Stimulated activated effector memory CD8-positive, alpha-beta T cell treated with anti-CD3 and anti-CD28 coated beads, Interleukin-12 subunit alpha, Interleukin-12 subunit beta, amount 100 ng/mL, for 72 hours (primary cell): ENCODE measurements around the gene SYNPO.

ENCODE experiments used
- ATAC-seq: fragments of 150-1000 bp; cut with Tn5 transposase; 2 replicates; pipeline ENCODE4 v1.10.0; 2021
- DNase-seq, 2 donors: peaks; one replicate each; pipeline ENCODE4 v3.0.0; 2021 to 2022; ENCODE audit warnings: low spot score in 2 of 2
- H3K27ac Mint-ChIP-seq: one replicate; pipeline ENCODE4 v1.8.0; 2022; ENCODE audit warnings: mild to moderate bottlenecking, mixed read lengths
- H3K36me3 Mint-ChIP-seq: one replicate; pipeline ENCODE4 v1.8.0; 2022; ENCODE audit warnings: mild to moderate bottlenecking, mixed read lengths
- H3K4me1 Mint-ChIP-seq: one replicate; pipeline ENCODE4 v1.8.0; 2022; ENCODE audit warnings: mixed read lengths
- H3K4me3 Mint-ChIP-seq: one replicate; pipeline ENCODE4 v1.8.0; 2022; ENCODE audit warnings: mild to moderate bottlenecking, mixed read lengths
- H3K9me3 Mint-ChIP-seq: one replicate; pipeline ENCODE4 v1.8.0; 2022; ENCODE audit warnings: mixed read lengths

SYNPO gene

GRCh38 chr5:150651924-150652671 lies 11.6 kb downstream of the SYNPO start:
- no peak for ATAC-seq
- H3K36me3 Mint-ChIP-seq, result peaks cover 4% of the 10 kb centered on the region
- no peak overlapping the region for H3K4me3 Mint-ChIP-seq
- no peaks in the 10 kb centered on the region for H3K4me1 Mint-ChIP-seq
- DNase-seq, result no peak
- H3K9me3 Mint-ChIP-seq, result no peaks in the 10 kb centered on the region
- no peak overlapping the region for H3K27ac Mint-ChIP-seq

GRCh38 chr5:150653145-150653761 lies 12.8 kb downstream of the SYNPO start:
- ATAC-seq, result no peak
- DNase-seq, result no peak
- no peak overlapping the region for H3K27ac Mint-ChIP-seq
- no peaks in the 10 kb centered on the region for H3K9me3 Mint-ChIP-seq
- no peaks in the 10 kb centered on the region for H3K36me3 Mint-ChIP-seq
- H3K4me1 Mint-ChIP-seq, result peaks cover 5% of the 10 kb centered on the region
- H3K4me3 Mint-ChIP-seq, result no peak overlapping the region

DNA sequence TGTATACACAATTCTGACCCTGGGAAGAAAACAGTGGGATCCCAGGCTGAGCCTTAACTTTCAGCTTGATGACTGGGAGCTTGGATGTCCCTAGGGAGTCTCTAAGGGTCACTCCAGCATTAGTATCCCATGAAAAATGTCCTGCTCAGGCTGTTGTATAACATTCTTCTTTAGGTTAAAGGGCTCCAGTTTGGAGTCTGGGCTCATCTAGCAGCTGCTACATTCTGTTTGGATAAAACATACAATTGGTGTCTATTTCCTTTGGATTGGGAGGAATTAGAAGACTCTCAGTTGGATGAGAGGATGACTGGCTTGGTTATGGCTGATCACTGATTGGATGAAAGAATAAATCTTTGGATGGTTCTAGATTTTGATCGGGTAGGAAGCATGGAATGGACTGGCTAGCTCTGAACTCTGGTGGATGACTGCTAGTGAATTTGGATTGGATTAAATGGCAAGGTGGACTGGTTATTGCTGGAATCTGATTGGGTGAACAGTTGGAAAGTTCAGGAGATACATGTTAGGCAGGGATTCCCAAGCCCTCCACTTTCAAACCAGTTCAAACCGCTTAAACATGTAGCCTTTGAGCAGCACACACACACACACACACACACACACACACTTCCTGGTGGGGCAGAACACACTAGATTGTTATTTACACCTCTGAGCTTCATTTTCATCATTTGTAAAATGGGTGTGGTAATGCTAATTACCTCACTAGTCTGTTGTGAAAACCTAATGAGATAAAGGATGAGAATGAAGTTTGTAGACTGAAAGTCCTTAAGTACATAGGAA lies 13.5 kb downstream of the SYNPO start:
- Mint-ChIP-seq H3K9me3 (no peaks in the 10 kb centered on the region), H3K4me1 (peaks cover 5% of the 10 kb centered on the region), H3K36me3 (no peaks in the 10 kb centered on the region), H3K4me3 (no peak overlapping the region), H3K27ac (no peak overlapping the region)
- ATAC-seq, result no peak
- no peak for DNase-seq

DNA sequence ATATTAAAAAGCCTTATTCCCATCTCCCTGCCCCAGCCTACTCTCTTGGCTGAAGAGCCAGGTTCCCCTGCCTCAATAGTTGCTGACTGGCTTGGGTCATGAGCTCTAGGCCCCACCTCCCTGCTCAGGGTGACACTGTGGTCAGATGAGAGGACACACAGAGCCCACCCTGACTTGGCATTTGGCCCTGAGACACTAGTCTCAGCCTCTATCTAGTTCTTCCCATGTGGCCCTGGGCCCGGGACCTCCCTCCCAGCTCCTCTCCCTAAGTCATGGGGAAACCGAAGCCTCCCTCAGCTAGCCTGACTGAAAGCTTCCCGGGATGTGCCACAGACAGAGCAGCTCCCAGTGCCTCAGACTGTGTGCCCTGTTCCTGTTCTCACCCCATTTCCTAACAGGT lies 14.8 kb downstream of the SYNPO start:
- no peaks in the 10 kb centered on the region for H3K9me3 Mint-ChIP-seq
- DNase-seq, result no peak
- H3K4me1 Mint-ChIP-seq, result peaks cover 5% of the 10 kb centered on the region
- ATAC-seq, result no peak
- no peaks in the 10 kb centered on the region for H3K36me3 Mint-ChIP-seq
- no peak overlapping the region for H3K27ac Mint-ChIP-seq
- H3K4me3 Mint-ChIP-seq, result no peak overlapping the region

DNA sequence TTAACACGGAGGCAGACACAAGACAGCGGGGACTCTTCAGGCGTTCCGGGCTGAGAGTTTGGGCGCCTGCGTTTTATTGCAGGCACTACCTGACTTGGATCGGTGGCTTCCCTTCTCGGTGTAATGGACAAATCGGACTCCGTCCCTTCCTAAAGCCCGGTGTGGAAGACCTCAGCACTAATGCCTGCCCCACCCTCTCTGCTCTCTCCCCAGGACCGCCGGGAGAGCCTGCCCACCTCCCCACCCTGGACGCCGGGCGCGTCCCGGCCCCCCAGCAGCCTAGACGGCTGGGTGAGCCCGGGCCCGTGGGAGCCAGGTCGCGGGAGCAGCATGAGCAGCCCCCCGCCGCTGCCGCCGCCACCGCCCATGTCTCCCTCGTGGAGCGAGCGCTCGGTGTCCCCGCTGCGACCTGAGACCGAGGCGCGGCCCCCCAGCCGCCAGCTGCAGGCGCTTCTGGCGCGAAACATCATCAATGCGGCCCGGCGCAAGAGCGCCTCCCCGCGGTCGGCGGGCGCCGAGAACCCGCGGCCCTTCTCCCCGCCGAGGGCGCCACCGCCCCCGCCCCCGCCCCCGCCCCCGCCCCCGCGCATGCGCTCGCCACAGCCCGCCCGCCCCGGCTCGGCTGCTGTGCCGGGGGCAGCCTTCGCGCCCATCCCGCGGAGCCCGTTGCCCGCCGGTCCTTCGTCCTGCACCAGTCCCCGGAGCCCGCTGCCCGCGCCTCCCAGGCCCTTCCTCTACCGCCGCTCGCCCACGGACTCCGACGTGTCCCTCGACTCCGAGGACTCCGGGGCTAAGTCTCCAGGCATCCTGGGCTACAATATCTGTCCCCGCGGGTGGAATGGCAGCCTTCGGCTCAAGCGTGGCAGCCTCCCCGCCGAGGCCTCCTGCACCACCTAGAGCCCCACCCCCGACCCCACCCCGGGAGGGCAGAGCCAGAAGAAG lies 16.0 kb downstream of the SYNPO start:
- ATAC-seq (peak; percentile 74), DNase-seq (peak; percentile 70 to 85)
- Mint-ChIP-seq H3K36me3 (no peaks in the 10 kb centered on the region), H3K9me3 (no peaks in the 10 kb centered on the region), H3K4me3 (peak overlapping the region; percentile 69), H3K4me1 (peaks cover 5% of the 10 kb centered on the region), H3K27ac (peak overlapping the region; percentile 32)

- Mint-ChIP-seq H3K9me3 (no peaks in the 10 kb centered on the region), H3K4me1 (peaks cover 5% of the 10 kb centered on the region), H3K27ac (no peak overlapping the region), H3K4me3 (no peak overlapping the region), H3K36me3 (no peaks in the 10 kb centered on the region)
- DNase-seq, result no peak
- no peak for ATAC-seq
Observed at GRCh38 chr5:150658121-150658520, 17.7 kb downstream of the SYNPO start.

GRCh38 chr5:150658699-150659265 lies 18.3 kb downstream of the SYNPO start:
- no peak overlapping the region for H3K27ac Mint-ChIP-seq
- no peak for DNase-seq
- no peak for ATAC-seq
- H3K9me3 Mint-ChIP-seq, result no peaks in the 10 kb centered on the region
- peaks cover 5% of the 10 kb centered on the region for H3K4me1 Mint-ChIP-seq
- no peak overlapping the region for H3K4me3 Mint-ChIP-seq
- no peaks in the 10 kb centered on the region for H3K36me3 Mint-ChIP-seq

DNA sequence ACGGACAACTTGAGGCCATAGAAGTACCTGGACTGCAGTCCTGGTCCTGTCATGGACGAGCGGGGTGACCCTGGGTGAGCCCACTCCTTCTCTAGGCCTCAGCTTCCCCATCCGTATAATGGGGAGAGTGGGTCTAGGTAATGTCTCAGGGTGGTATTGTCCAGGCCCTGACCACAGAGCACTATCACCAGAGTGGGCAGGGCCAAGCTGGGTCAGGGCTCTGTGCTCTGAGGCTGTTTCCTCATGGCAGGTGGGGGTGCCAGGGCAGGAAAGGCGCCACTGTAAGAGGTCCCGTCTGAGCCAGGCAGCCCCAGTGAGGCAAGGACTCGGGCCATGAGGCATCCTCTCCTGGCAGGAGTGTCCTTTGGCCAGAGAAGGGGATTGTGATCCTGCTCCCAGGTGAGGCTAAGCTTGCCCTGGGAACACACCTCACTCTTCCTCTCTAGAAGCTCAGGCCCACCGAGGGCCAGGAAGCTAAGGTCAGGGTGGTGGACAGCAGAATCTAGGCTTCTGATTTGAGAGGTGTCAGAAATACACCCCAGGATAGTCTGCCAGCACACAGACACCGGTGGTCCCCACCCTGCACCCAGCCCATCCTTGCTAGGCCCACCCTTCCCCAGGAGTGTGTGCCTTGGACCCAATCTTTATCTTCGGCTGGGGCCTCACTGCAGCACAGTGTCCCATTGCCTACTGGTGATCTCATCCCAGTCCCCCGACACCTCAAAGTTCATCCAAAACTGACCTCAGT lies 19.1 kb downstream of the SYNPO start:
- DNase-seq (no peak), ATAC-seq (no peak)
- Mint-ChIP-seq H3K4me1 (peaks cover 5% of the 10 kb centered on the region), H3K27ac (no peak overlapping the region), H3K36me3 (no peaks in the 10 kb centered on the region), H3K9me3 (no peaks in the 10 kb centered on the region), H3K4me3 (no peak overlapping the region)

GRCh38 chr5:150660108-150660831 lies 19.8 kb downstream of the SYNPO start:
- no peaks in the 10 kb centered on the region for H3K9me3 Mint-ChIP-seq
- DNase-seq (no peak), ATAC-seq (no peak)
- H3K36me3 Mint-ChIP-seq, result no peaks in the 10 kb centered on the region
- peaks cover 5% of the 10 kb centered on the region for H3K4me1 Mint-ChIP-seq
- H3K4me3 Mint-ChIP-seq, result no peak overlapping the region
- H3K27ac Mint-ChIP-seq, result no peak overlapping the region

GRCh38 chr5:150661086-150661485 lies 20.6 kb downstream of the SYNPO start, which contains the start of gene MYOZ3:
Gene MYOZ3 (plus strand): TSS chr5:150661251. CDS start chr5:150662942, 1,691 bp downstream.
- ATAC-seq (no peak), DNase-seq (no peak)
- Mint-ChIP-seq H3K36me3 (no peaks in the 10 kb centered on the region), H3K4me3 (no peak within 1 kb of the TSS), H3K27ac (no peak within 1 kb of the TSS), H3K4me1 (peaks cover 5% of the 10 kb centered on the region), H3K9me3 (no peaks in the 10 kb centered on the region)

DNA sequence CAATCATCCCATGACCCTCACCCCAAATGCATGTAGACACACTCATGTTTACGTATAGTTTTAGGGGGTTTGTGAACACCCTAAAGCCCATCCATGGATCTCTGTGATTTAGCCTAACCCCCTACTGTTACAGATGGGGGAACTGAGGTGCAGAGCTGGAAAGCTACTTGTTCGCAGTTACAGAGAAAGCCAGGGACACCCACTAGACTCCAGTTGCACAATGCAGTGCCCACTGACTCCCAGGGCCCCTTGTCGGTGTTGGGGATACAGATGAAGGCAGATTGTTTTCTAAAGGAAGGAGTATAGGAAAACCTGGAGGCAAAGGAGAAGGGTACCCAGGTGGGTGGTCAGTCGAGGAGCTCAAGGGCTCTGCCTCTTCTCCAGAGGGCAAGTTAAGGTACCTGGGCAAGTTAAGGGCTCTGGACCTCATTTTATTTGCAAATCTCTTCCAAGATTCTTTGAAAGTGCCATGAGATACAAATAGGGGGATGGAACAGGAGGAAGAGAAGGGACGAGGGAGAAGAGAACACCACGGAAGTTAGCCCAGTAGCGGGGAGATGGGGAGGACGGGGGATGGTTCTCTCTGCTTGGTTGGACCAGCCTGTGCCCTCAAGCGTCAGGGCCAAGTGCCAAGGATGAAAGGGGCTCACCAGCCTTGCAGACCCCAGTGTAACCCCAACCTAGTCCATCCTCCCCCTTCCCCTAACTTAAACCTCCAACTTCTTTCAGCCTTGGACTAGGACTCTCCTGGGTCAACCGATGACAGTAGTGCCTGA lies 21.5 kb downstream of the SYNPO start:
- Mint-ChIP-seq H3K4me3 (no peak overlapping the region), H3K4me1 (peaks cover 5% of the 10 kb centered on the region), H3K27ac (no peak overlapping the region)

DNA sequence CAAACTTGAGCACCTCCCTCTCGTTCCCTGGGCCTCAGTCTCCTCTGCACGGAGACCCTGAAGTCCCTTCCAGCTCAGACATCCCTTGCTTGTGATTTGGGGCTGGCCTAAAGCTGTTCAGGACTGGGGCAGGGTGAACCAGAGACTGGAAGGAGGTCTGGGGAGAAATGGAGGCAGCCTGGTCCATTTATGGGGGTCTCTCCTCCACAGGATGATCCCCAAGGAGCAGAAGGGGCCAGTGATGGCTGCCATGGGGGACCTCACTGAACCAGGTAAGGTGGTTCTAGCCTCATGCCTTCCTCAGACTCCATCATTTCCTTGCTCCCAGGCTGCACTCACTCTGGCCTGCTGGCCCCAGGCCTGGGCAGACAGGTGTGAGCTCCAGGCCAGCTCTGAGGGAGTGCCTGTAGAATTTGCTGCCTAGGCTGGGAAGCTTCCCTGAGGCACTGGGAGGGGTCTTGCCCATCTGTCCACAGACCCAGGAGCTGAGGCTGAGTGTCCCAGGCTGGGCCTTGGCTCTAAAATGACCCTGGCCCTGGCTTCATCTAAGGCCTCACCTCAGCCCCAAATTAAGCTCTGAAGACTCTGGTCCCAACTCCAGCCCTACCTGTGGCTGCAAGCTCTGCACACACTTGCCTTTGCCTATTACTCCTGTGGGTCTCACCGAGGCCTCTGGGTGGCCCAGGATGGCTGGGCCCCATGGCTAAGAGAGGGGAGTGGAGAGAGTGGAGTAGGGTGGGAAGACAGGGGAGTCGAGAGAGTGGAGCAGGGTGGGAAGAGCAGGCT lies 22.5 kb downstream of the SYNPO start:
- Mint-ChIP-seq H3K9me3 (no peaks in the 10 kb centered on the region), H3K27ac (no peak overlapping the region), H3K4me1 (no peaks in the 10 kb centered on the region), H3K4me3 (no peak overlapping the region), H3K36me3 (no peaks in the 10 kb centered on the region)
- no peak for DNase-seq
- no peak for ATAC-seq

More for the DNA sequence above, 21.5 kb downstream of the SYNPO start:
- ATAC-seq (no peak), DNase-seq (no peak)
- H3K9me3 Mint-ChIP-seq, result no peaks in the 10 kb centered on the region
- no peaks in the 10 kb centered on the region for H3K36me3 Mint-ChIP-seq
